ENCODE data around the gene FALEC.

FALEC gene

DNA sequence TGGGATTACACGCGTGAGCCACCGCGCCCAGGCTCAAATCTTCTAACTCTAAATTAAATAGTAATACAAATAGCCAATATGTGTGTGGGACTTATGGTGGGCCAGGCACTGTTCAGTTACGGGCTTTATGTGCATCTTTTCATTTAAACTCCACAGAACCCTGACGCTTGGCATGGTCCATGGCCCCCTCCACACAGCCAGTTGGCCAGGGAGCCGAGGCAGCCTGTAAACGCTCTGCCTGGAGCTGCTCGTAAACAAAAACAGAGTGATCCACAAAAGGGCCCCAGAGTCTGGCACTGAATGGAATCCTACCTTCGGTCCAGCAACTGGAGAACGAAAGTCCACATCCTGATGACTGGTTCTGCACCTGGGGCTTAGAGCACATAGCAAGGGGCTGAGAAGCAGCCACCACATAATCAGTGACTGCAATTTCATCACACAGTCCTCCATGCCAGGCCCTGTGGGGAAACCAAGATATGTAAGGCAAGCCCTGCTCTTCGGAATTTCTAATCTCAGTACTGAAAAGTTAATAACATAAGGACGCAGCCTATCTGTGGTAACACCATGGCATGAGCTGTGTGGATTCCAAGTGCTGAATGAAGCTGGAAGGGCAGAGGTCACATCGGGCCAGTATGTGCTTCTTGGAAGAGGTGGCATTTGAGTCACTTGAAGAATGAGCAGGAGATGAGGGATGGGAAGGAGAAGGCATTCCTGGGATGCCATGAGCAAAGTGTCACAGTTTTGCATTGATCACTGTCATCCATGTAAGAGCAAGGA is 20.1 kb downstream of the FALEC start:
- H3K4me3 ChIP-seq (ENCODE audit: low read depth, low read length): no peak overlapping the region
- TF ChIP-seq, protein P1, sequence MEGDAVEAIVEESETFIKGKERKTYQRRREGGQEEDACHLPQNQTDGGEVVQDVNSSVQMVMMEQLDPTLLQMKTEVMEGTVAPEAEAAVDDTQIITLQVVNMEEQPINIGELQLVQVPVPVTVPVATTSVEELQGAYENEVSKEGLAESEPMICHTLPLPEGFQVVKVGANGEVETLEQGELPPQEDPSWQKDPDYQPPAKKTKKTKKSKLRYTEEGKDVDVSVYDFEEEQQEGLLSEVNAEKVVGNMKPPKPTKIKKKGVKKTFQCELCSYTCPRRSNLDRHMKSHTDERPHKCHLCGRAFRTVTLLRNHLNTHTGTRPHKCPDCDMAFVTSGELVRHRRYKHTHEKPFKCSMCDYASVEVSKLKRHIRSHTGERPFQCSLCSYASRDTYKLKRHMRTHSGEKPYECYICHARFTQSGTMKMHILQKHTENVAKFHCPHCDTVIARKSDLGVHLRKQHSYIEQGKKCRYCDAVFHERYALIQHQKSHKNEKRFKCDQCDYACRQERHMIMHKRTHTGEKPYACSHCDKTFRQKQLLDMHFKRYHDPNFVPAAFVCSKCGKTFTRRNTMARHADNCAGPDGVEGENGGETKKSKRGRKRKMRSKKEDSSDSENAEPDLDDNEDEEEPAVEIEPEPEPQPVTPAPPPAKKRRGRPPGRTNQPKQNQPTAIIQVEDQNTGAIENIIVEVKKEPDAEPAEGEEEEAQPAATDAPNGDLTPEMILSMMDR (IDR thresholded peaks at IDR 0.05; ENCODE audit: borderline replicate concordance, insufficient read depth, low read depth, low read length): no peak

DNA sequence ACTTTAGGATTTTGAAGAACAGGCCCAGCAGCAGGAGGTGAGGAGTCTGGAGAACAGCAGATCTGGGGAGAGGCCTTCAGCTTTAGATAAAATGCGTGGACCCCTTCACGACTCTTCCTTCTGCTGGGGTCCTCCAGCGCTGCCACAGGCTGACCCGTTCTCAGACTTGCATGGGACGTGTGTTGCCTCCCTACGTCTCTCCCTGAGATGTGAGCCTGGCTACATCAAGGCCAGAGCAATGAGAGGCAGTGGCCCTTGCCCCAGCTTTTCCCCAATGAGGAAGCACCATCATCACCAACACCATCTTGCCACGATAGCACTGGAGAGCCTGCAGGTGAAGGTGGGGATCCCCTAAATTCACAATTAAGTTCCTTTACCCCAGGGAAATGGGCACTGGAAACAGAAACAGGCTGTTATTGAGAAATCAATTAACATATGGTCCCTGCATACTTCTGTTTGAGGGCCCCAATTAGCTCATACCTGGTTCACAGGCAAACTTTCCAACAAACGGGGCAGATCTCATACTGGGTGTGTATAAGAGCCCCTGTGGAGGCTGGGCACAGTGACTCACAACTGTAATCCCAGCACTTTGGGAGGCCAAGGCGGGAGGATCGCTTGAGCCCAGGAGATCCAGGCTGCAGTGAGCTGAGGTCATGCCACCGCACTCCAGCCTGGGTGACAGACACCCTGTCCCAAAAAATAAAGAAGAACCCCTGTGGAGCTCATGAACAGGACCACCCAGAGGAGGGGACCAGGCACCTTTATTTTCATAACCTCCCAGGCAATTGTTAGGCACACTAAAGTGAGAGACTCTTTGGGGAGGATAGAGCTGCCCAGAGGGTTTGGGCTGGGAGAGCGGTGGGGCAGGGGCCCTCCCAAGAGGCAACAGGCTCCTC is 21.5 kb downstream of the FALEC start:
- no peak overlapping the region for H3K4me3 ChIP-seq (ENCODE audit: low read depth, low read length)
- TF ChIP-seq, protein P1 (IDR thresholded peaks at IDR 0.05; ENCODE audit: borderline replicate concordance, insufficient read depth, low read depth, low read length): no peak

DNA sequence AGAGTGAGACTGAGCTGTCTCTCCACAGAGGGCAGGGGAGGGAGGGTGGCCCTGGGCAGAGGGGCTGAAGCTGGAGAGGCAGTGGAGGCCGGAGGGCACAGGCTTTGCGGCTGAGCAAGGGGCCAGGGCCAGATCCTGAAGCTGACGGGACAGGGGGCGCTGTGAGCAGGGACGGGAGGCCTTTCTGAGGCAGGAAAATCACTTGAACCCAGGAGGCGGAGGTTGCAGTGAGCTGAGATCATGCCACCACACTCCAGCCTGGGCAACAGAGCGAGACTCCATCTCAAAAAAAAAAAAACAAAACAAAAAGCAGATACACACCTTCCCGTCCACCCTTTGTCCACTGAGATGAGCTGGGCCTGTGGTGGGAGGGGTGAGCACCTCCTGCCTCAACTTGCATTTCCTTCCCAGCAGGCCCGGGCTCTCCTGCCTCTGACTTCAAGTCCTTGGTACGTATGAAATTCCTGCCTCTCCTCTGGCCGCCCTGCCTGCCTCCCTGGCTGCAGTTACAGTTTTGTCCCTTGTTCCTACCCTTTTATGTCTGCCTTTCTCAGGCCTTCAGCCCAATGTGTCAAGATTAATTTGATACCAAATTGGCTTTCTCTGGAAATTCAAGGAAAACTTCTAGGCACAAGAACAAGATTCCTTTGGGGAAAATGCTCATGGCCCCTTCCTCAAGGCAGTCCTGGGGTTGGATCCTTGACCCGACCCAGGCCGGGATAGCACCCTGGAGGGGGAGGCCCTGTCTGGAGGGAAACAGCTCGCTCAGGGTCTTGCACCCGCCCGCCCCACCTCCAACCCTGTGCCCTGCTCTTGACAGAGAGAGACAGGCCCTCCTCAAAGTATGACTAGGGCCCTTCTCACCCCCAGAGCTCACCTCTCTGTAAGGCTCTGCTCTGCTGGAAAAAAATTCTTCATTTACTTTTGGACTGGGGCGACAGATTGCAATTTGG is 22.5 kb downstream of the FALEC start:
- no peak overlapping the region for H3K4me3 ChIP-seq (ENCODE audit: low read depth, low read length)
- TF ChIP-seq, protein P1 (IDR thresholded peaks at IDR 0.05; ENCODE audit: borderline replicate concordance, insufficient read depth, low read depth, low read length): no peak

DNA sequence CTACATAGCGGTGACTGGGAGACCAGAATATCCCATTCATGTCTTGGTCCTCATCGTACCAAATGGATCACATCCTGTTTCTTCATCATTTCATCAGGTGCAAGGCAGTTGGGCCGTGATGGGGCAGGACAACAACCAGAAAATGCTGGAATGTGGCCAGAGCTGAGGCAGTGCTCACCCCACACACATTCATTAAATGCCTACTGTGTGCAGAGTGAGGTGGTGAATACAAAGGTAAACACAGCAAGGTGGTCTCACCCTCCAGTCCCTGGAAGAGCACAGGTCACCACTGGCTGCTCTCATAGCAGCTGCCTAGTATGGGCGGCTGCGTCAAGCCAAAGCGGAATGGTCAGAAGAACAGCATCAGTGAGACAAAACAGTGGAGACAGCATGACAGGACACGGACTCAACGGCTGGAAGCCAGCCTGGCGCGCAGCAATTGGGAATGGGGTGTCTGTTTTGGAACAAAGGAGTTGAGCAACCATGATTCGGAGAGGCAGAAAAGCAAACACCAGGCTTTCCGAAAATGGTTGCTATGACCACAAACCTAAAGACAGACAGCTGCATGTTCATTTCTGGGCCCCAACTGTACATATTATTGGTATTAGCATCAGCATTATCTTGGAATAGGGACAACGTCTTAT is 28.1 kb downstream of the FALEC start:
- TF ChIP-seq, protein P1 (IDR thresholded peaks at IDR 0.05; ENCODE audit: borderline replicate concordance, insufficient read depth, low read depth, low read length): no peak
- H3K4me3 ChIP-seq (ENCODE audit: low read depth, low read length): no peak overlapping the region

DNA sequence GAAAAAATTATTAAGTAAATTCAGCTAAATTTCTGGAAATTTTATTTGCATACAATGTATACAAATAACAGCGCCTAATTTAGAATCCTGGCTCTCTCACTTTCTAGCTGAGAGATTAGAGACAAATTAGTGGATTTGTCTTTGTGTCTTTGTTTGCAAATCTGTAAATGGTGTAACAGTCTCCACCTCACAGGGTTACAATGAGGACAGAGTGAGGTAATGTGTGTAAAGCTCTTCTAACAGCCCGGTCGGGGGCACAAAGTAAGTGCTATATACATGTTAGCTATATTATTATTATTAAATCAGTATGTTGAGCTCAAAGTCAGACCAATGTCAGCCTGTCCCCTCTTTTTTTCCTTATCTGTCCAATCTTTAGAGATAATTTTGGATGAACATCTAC is 28.7 kb downstream of the FALEC start:
- TF ChIP-seq, protein P1 (IDR thresholded peaks at IDR 0.05; ENCODE audit: borderline replicate concordance, insufficient read depth, low read depth, low read length): no peak
- H3K4me3 ChIP-seq (ENCODE audit: low read depth, low read length): no peak overlapping the region

DNA sequence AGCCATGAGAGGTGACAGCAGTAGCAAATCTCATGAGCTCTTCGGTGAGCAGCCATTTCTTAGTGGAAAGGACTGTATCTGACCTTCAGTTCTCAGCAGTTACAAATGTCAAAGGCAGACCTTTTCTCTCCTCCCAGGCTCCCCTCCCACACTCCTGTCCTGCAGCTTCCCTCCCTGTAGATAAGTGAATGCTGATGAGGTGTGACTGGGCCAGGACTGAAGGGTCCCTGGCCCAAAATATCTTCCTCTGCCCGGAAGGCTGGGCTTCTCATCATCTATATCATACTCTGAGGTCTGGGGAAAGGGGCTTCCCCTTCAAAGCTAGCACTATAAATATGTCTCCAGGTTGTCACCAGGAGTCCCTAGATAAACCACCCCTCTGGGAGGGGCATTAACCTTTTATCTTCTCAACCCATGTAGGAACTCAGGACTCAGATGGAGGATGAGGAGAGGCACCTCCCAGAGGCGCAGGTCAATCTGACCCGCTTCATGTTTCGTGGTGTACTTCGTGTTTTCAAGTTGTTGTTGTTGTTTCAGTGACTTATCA is 30.0 kb downstream of the FALEC start:
- H3K4me3 ChIP-seq (ENCODE audit: low read depth, low read length): no peak overlapping the region
- TF ChIP-seq, protein P1 (IDR thresholded peaks at IDR 0.05; ENCODE audit: borderline replicate concordance, insufficient read depth, low read depth, low read length): no peak
